Measurements from ENCODE around the gene LRRK1.

Gene LRRK1

GRCh38 chr15:101014921-101015841 is 96.0 kb downstream of the LRRK1 start:
- Mint-ChIP-seq H3K4me3 (no peak overlapping the region), H3K9me3 (no peaks in the 10 kb centered on the region), H3K27me3 (peaks cover 6% of the 10 kb centered on the region), H3K27ac (no peak overlapping the region), H3K36me3 (ENCODE audit: low read depth) (no peaks in the 10 kb centered on the region), H3K4me1 (ENCODE audit: low read depth) (peaks cover 3% of the 10 kb centered on the region)
- peak; percentile 81 for DNase-seq

DNA sequence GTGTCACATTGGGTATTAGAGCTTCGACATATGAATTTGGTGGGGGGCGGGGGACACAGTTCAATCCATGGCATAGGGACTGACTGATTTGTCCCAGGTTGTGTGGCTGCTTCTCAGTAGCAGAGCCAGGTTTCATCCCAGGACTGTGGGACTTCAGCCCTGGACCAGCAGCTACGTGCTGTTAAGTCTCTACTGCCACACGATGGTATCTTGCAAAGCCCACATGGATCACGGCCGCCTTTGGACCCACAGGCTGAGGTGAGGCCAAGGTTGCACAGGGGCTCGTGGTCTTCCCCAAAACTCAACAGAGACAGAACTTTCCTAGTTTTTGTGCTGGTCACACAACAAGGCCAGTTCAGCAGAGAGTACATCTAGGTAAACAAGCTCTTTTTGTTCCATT is 97.4 kb downstream of the LRRK1 start:
- DNase-seq: no peak
- H3K27me3 Mint-ChIP-seq: peaks cover 4% of the 10 kb centered on the region
- H3K4me3 Mint-ChIP-seq: no peak overlapping the region
- no peaks in the 10 kb centered on the region for H3K9me3 Mint-ChIP-seq
- no peak overlapping the region for H3K27ac Mint-ChIP-seq
- H3K36me3 Mint-ChIP-seq (ENCODE audit: low read depth): no peaks in the 10 kb centered on the region
- peaks cover 3% of the 10 kb centered on the region for H3K4me1 Mint-ChIP-seq (ENCODE audit: low read depth)

- DNase-seq: no peak
- Mint-ChIP-seq H3K9me3 (no peaks in the 10 kb centered on the region), H3K36me3 (ENCODE audit: low read depth) (no peaks in the 10 kb centered on the region), H3K27ac (no peak overlapping the region), H3K4me3 (no peak overlapping the region), H3K4me1 (ENCODE audit: low read depth) (peaks cover 3% of the 10 kb centered on the region), H3K27me3 (peaks cover 3% of the 10 kb centered on the region)
Measured at GRCh38 chr15:101017093-101017754, 98.1 kb downstream of the LRRK1 start.

DNA sequence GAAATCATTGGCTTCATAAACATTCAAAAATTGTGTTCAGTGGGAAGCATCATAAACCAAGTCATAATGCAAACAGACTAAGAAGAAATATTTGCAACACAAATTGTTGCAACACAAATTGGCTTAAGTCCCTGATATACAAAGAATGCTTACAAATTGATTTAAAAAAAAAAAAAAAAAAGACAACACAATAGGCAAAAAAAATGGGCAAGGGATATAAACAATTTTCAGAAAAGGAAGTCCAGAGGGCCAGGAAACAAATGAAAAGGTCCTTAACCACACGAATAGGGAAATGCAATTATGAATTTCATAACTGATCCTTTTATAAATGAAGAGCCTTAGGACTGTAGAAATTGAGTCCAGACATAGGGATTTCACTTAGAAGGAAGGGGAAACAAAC is 98.9 kb downstream of the LRRK1 start:
- H3K27ac Mint-ChIP-seq: no peak overlapping the region
- no peaks in the 10 kb centered on the region for H3K36me3 Mint-ChIP-seq (ENCODE audit: low read depth)
- peaks cover 3% of the 10 kb centered on the region for H3K4me1 Mint-ChIP-seq (ENCODE audit: low read depth)
- H3K4me3 Mint-ChIP-seq: no peak overlapping the region
- no peak for DNase-seq
- H3K9me3 Mint-ChIP-seq: no peaks in the 10 kb centered on the region
- H3K27me3 Mint-ChIP-seq: peaks cover 3% of the 10 kb centered on the region

DNA sequence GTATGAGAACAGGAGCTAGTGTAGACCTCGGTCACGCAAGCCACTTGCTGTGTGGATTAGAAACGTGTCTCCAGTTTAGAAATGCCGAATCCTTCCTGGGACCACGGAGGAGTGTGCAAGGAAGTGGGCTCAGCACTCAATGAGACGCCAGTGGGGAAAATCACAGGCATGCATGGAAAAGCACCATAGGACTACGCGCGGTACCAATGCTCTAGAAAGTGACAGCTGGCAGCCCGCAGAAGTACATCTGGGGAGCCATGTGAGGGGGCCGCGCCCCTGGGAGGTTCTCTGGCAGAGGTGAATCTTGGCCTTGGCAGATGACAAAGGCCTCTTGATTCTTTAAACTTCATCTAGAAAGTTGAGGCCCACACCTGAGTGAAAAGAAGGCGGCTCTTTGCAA is 99.3 kb downstream of the LRRK1 start:
- H3K4me1 Mint-ChIP-seq (ENCODE audit: low read depth): peaks cover 3% of the 10 kb centered on the region
- DNase-seq: no peak
- no peaks in the 10 kb centered on the region for H3K27me3 Mint-ChIP-seq

DNA sequence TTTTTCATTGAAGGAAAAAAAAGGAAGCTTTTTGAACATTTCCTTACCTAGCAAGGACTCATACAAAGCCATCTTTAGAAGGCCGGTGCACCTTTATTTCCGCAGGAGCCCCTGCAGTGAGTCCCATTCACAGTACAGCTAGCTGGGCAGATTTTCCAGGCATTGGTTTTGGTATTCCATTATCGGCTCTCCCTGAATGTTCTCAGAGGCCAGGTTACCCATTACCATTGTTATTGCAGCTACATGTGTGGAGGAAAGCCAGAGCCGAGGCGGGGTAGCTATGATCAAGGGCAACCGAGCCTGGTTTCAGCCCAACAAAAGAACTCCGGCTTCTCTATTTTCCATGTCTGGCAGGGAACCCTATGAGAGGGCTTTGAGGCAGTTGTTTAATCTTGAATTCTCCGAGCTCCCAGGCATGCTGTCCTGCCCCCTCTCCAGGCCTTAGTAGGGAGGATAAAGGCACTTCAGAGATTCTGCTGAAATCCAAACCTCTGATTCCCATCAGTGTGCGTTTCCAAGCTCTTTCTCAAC is 100.3 kb downstream of the LRRK1 start:
- no peak for DNase-seq
- H3K4me3 Mint-ChIP-seq: no peak overlapping the region
- no peaks in the 10 kb centered on the region for H3K36me3 Mint-ChIP-seq (ENCODE audit: low read depth)
- no peaks in the 10 kb centered on the region for H3K9me3 Mint-ChIP-seq
- H3K27me3 Mint-ChIP-seq: no peaks in the 10 kb centered on the region
- H3K27ac Mint-ChIP-seq: no peak overlapping the region
- peaks cover 3% of the 10 kb centered on the region for H3K4me1 Mint-ChIP-seq (ENCODE audit: low read depth)

More for the DNA sequence above, 99.3 kb downstream of the LRRK1 start:
- Mint-ChIP-seq H3K36me3 (ENCODE audit: low read depth) (no peaks in the 10 kb centered on the region), H3K4me3 (no peak overlapping the region), H3K27ac (no peak overlapping the region), H3K9me3 (no peaks in the 10 kb centered on the region)

DNA sequence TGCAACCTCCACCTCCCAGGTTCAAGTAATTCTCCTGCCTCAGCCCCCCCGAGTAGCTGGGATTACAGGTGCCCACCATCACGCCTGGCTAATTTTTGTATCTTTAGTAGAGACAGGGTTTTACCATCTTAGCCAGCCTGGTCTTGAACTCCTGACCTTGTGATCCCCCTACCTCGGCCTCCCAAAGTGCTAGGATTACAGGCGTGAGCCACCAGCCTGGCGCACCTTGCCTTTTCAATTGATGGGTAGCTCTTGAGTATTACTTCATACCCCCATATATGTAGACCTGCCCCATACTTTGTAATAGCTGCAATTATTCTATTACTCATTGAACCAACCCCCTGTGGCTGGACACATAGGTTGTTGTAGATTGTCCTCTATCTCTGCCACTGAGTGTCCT is 101.3 kb downstream of the LRRK1 start:
- peaks cover under 1% of the 10 kb centered on the region for H3K4me1 Mint-ChIP-seq (ENCODE audit: low read depth)
- H3K27me3 Mint-ChIP-seq: no peaks in the 10 kb centered on the region
- no peak for DNase-seq
- no peaks in the 10 kb centered on the region for H3K9me3 Mint-ChIP-seq
- no peak overlapping the region for H3K27ac Mint-ChIP-seq
- no peak overlapping the region for H3K4me3 Mint-ChIP-seq
- no peaks in the 10 kb centered on the region for H3K36me3 Mint-ChIP-seq (ENCODE audit: low read depth)

DNA sequence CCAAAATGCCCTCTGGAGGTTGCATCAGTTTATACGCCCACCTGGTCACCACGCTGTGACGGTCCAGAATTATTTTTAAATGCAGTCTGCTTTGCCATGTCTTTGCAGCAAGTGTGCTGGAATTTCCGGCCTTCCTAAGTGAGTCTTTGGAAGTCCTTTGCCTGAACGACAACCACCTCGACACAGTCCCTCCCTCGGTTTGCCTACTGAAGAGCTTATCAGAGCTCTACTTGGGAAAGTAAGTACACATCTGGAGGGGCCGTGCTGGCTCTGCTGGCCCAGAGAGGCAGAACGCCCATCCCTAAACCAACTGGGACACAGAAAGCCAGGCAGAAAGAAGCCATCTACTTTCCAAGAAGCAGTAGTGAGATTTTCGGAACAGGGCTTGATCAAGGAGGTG is 101.8 kb downstream of the LRRK1 start:
- no peak overlapping the region for H3K4me3 Mint-ChIP-seq
- no peaks in the 10 kb centered on the region for H3K27me3 Mint-ChIP-seq
- H3K36me3 Mint-ChIP-seq (ENCODE audit: low read depth): no peaks in the 10 kb centered on the region
- no peak for DNase-seq
- H3K9me3 Mint-ChIP-seq: no peaks in the 10 kb centered on the region
- no peak overlapping the region for H3K27ac Mint-ChIP-seq
- no peaks in the 10 kb centered on the region for H3K4me1 Mint-ChIP-seq (ENCODE audit: low read depth)

GRCh38 chr15:101022306-101022705 is 103.1 kb downstream of the LRRK1 start:
- no peak overlapping the region for H3K4me3 Mint-ChIP-seq
- no peak overlapping the region for H3K27ac Mint-ChIP-seq
- no peaks in the 10 kb centered on the region for H3K27me3 Mint-ChIP-seq
- DNase-seq: no peak
- H3K36me3 Mint-ChIP-seq (ENCODE audit: low read depth): no peaks in the 10 kb centered on the region
- H3K4me1 Mint-ChIP-seq (ENCODE audit: low read depth): no peaks in the 10 kb centered on the region
- H3K9me3 Mint-ChIP-seq: no peaks in the 10 kb centered on the region

- H3K36me3 Mint-ChIP-seq (ENCODE audit: low read depth): no peaks in the 10 kb centered on the region
Measured at GRCh38 chr15:101022876-101023275, 103.7 kb downstream of the LRRK1 start.

DNA sequence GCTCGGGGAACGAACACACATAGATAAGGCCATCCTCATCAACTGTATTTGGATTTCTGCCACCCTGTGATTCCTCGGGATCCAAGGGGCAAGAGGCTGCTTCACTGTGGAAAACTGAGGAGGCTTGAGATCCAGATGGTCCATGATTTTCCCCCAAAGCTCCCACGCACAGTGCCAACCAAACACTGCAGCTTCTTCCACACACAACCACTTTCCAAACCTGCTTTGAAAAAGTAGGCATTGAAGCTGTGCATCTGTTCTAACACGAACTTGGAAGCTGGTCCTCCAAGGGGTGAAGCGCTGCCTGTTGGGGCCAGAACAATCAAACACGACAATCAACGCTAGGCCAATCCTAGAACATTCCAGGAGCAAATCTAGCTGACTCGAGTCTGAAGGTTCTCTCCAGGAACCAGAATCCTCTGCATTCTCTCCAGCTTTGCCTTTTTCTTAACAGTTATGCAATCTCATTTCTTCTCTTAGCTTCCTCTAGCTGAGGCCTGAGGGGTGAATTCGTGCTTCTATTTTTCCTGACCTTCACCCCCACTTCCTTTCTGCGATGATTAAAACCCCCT is 104.4 kb downstream of the LRRK1 start:
- H3K4me3 Mint-ChIP-seq: no peak overlapping the region
- H3K27me3 Mint-ChIP-seq: no peaks in the 10 kb centered on the region
- no peaks in the 10 kb centered on the region for H3K36me3 Mint-ChIP-seq (ENCODE audit: low read depth)
- H3K4me1 Mint-ChIP-seq (ENCODE audit: low read depth): no peaks in the 10 kb centered on the region
- H3K27ac Mint-ChIP-seq: no peak overlapping the region
- no peaks in the 10 kb centered on the region for H3K9me3 Mint-ChIP-seq
- no peak for DNase-seq

More at GRCh38 chr15:101022876-101023275, 103.7 kb downstream of the LRRK1 start:
- Mint-ChIP-seq H3K27me3 (no peaks in the 10 kb centered on the region), H3K9me3 (no peaks in the 10 kb centered on the region), H3K27ac (no peak overlapping the region), H3K4me3 (no peak overlapping the region), H3K4me1 (ENCODE audit: low read depth) (no peaks in the 10 kb centered on the region)
- DNase-seq: no peak

DNA sequence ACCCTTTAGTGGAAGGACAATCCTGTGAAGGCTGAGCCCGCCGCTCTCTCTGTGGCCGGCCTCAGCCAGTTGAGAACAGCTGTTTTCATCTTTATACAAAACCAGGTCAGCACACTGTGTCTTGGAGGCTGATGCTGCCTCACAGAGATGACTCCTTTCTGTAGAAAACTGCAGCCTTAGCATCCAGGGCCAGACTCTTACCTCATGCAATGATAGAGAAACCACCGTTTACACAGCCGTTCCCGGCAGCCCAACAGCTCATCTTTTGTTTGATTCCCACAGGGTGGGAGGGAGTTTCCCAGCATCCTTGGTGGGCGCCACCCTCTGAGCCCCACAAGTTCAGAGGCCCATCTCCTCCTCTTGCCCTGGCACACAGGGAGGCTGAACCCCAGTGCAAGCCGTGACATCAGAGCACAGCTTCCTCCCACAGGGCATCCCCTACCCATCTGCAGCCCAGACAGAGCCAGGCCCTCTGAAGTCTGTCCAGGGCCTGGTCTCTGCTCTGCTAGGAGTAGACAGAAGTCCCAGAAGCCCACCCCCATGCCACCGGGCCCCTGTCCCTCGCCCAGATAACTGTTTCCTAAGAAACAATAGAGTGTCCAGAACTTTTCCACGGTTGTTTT is 105.0 kb downstream of the LRRK1 start:
- DNase-seq: no peak
- H3K27ac Mint-ChIP-seq: no peak overlapping the region
- no peaks in the 10 kb centered on the region for H3K36me3 Mint-ChIP-seq (ENCODE audit: low read depth)
- H3K27me3 Mint-ChIP-seq: no peaks in the 10 kb centered on the region
- H3K4me1 Mint-ChIP-seq (ENCODE audit: low read depth): no peaks in the 10 kb centered on the region
- no peak overlapping the region for H3K4me3 Mint-ChIP-seq
- no peaks in the 10 kb centered on the region for H3K9me3 Mint-ChIP-seq

- no peak for DNase-seq
- Mint-ChIP-seq H3K4me1 (ENCODE audit: low read depth) (no peaks in the 10 kb centered on the region), H3K27ac (no peak overlapping the region), H3K27me3 (no peaks in the 10 kb centered on the region), H3K4me3 (no peak overlapping the region), H3K9me3 (no peaks in the 10 kb centered on the region), H3K36me3 (ENCODE audit: low read depth) (no peaks in the 10 kb centered on the region)
Measured at GRCh38 chr15:101024706-101025500, 105.7 kb downstream of the LRRK1 start.

DNA sequence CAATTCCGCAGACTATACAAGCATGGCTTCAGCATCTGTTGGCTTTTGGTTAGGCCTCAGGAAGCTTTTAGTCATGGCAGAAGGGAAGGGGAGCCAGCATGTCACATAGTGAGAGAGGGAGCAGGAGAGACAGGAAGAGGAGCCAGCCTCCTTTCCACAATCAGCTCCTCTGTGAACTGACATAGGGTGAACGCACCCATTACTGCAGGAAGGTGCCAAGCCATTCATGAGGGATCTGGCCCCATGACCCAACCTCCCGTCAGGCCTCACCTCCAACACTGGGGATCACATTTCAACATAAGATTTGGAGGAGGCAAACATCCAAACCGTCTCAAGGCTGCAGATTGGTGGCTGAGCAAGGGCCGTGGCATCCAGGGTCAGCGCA is 106.3 kb downstream of the LRRK1 start:
- no peak overlapping the region for H3K4me3 Mint-ChIP-seq
- H3K27ac Mint-ChIP-seq: no peak overlapping the region
- H3K9me3 Mint-ChIP-seq: no peaks in the 10 kb centered on the region
- DNase-seq: no peak
- H3K4me1 Mint-ChIP-seq (ENCODE audit: low read depth): no peaks in the 10 kb centered on the region
- no peaks in the 10 kb centered on the region for H3K36me3 Mint-ChIP-seq (ENCODE audit: low read depth)
- H3K27me3 Mint-ChIP-seq: no peaks in the 10 kb centered on the region
